ENCODE results near the gene FAM47E. TPM values are rescaled to one million over a fixed set of nuclear protein-coding genes. Genes with fewer than 3 reads are reported as not detected.

FAM47E gene
- total RNA-seq, 1 donor from 2014 or later = 3.4 TPM

DNA sequence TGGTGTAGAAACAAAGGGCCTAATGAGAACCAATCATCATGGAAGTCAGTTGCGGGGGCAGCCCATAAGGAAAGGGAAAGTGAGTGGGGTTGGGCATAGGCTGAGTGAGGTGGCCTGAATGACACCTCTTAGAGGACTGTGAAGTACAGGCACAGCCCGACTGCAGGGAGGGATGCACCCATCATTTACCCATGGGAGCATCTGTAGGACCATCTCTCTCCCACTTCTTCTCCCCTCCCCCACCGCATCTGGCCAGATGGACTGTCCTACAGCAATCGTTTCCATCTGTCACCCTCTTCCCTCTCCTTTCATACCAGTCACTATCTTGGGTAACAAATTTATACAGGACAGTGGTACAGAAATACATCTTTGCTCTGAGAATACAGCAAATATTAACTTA is 59.2 kb downstream of the FAM47E start:
- peaks cover 6% of the 10 kb centered on the region for H3K4me1 Mint-ChIP-seq (ENCODE audit: low read depth)
- no peak for TF ChIP-seq CTCF (IDR thresholded peaks at IDR 0.05; ENCODE audit: unreplicated experiment)
- no peaks in the 10 kb centered on the region for H3K9me3 Mint-ChIP-seq (ENCODE audit: low read depth)
- no peak overlapping the region for H3K4me3 Mint-ChIP-seq (ENCODE audit: low read depth)
- H3K36me3 Mint-ChIP-seq (ENCODE audit: insufficient read depth) = peaks cover 4% of the 10 kb centered on the region
- no peak for DNase-seq (ENCODE audit: low spot score, unreplicated experiment)
- H3K27ac Mint-ChIP-seq = no peak overlapping the region
- no peaks in the 10 kb centered on the region for H3K27me3 Mint-ChIP-seq

GRCh38 chr4:76311896-76312331 is 60.4 kb downstream of the FAM47E start:
- H3K4me1 Mint-ChIP-seq (ENCODE audit: low read depth) = peaks cover 6% of the 10 kb centered on the region
- H3K9me3 Mint-ChIP-seq (ENCODE audit: low read depth) = peaks cover 10% of the 10 kb centered on the region

GRCh38 chr4:76312457-76312856 is 60.9 kb downstream of the FAM47E start:
- Mint-ChIP-seq H3K27ac (no peak overlapping the region), H3K4me3 (ENCODE audit: low read depth) (no peak overlapping the region), H3K9me3 (ENCODE audit: low read depth) (peaks cover 16% of the 10 kb centered on the region), H3K27me3 (no peaks in the 10 kb centered on the region), H3K36me3 (ENCODE audit: insufficient read depth) (peaks cover 8% of the 10 kb centered on the region), H3K4me1 (ENCODE audit: low read depth) (peaks cover 3% of the 10 kb centered on the region)
- no peak for TF ChIP-seq CTCF (IDR thresholded peaks at IDR 0.05; ENCODE audit: unreplicated experiment)
- DNase-seq (ENCODE audit: low spot score, unreplicated experiment) = no peak

More at GRCh38 chr4:76311896-76312331, 60.4 kb downstream of the FAM47E start:
- TF ChIP-seq CTCF (IDR thresholded peaks at IDR 0.05; ENCODE audit: unreplicated experiment) = no peak
- DNase-seq (ENCODE audit: low spot score, unreplicated experiment) = no peak
- peaks cover 7% of the 10 kb centered on the region for H3K36me3 Mint-ChIP-seq (ENCODE audit: insufficient read depth)
- no peak overlapping the region for H3K27ac Mint-ChIP-seq
- H3K27me3 Mint-ChIP-seq = no peaks in the 10 kb centered on the region
- no peak overlapping the region for H3K4me3 Mint-ChIP-seq (ENCODE audit: low read depth)

- Mint-ChIP-seq H3K36me3 (ENCODE audit: insufficient read depth) (peaks cover 8% of the 10 kb centered on the region), H3K4me3 (ENCODE audit: low read depth) (no peak overlapping the region), H3K27me3 (no peaks in the 10 kb centered on the region), H3K9me3 (ENCODE audit: low read depth) (peaks cover 22% of the 10 kb centered on the region), H3K27ac (no peak overlapping the region), H3K4me1 (ENCODE audit: low read depth) (peaks cover 2% of the 10 kb centered on the region)
- DNase-seq (ENCODE audit: low spot score, unreplicated experiment) = no peak
- no peak for TF ChIP-seq CTCF (IDR thresholded peaks at IDR 0.05; ENCODE audit: unreplicated experiment)
These were observed 62.0 kb downstream of the FAM47E start for GRCh38 chr4:76313547-76313946.

DNA sequence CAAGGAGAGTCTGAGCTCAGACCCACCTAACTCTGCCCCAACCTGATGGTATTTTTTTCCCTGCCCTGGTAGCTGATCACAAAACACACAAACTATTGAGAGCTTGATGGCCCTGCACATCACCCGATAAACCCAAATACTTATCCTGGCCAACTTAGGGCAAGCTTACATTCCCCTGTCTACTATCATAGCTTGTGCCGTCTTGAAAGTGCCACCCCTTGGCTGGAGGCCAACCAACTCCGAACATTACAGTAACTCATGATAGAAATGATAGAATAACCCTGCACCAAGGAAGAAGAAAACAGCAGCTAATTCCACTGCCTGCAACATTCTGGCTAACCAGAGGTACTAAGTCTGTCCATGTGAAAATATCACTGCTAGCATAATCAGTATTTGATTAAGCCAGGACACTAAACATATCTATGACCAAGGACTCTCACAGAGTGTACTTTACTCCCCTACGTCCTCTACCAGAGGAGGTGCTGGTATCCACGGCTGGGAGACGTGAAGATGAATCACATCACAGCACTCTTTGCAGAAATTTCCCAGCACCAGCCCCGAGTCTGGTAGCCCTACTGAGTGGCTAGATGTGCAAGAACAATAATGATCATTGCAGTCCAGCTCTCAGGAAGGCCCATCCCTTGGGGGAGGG is 63.9 kb downstream of the FAM47E start:
- TF ChIP-seq CTCF (IDR thresholded peaks at IDR 0.05; ENCODE audit: unreplicated experiment) = no peak
- Mint-ChIP-seq H3K4me3 (ENCODE audit: low read depth) (no peak overlapping the region), H3K4me1 (ENCODE audit: low read depth) (peaks cover 2% of the 10 kb centered on the region), H3K9me3 (ENCODE audit: low read depth) (peaks cover 28% of the 10 kb centered on the region), H3K27ac (peak overlapping the region; percentile 23), H3K27me3 (no peaks in the 10 kb centered on the region), H3K36me3 (ENCODE audit: insufficient read depth) (peaks cover 4% of the 10 kb centered on the region)
- DNase-seq (ENCODE audit: low spot score, unreplicated experiment) = no peak

Measured in progenitor cell of endocrine pancreas (in vitro differentiated cells).